Ovary (tissue), 9 donors: Measurements from ENCODE around the gene RXYLT1. TPM values are rescaled to one million over a fixed set of nuclear protein-coding genes. Genes with fewer than 3 reads are reported as not detected.

Experiments
- DNase-seq, 5 donors: peaks; one replicate each; pipeline ENCODE4 v3.0.0-alpha.2; 2019 to 2020
- H3K27ac ChIP-seq, 2 donors: fragments of 200-600 bp; one replicate each; pipeline versions ENCODE4 v1.5.1 to v1.8.0; 2019 to 2022
- H3K27me3 ChIP-seq: fragments of 200-600 bp; one replicate; pipeline ENCODE4 v1.8.0; 2022
- H3K36me3 ChIP-seq: fragments of 200-600 bp; sonication (generic); one replicate; pipeline ENCODE4 v1.5.1; 2019
- H3K4me1 ChIP-seq: one replicate; pipeline ENCODE4 v1.8.1; 2013; ENCODE audit warnings: mild to moderate bottlenecking, moderate library complexity; ENCODE audit not compliant: insufficient read depth
- H3K4me3 ChIP-seq: fragments of 200-600 bp; sonication (generic); one replicate; pipeline ENCODE4 v1.5.1; 2017
- H3K9me3 ChIP-seq, 2 donors: fragments of 200-600 bp in 1 of 2; sonication (generic) in 1 of 2; one replicate each; pipeline versions ENCODE4 v1.5.1 to v1.8.1; 2013 to 2019; ENCODE audit warnings: mild to moderate bottlenecking in 1 of 2, moderate library complexity in 1 of 2
- EP300 ChIP-seq: sonication (generic); formaldehyde crosslinking; IDR thresholded peaks from one replicate; pipeline ENCODE4 v1.6.1; 2017; ENCODE audit warnings: antibody characterized with exemption
- POLR2A ChIP-seq: fragments of 450-650 bp; IDR thresholded peaks from one replicate; pipeline ENCODE4 v1.6.1; 2017; ENCODE audit warnings: antibody characterized with exemption, mild to moderate bottlenecking, moderate library complexity
- WGBS, 3 donors: extraction: QIAGEN DNeasy Blood & Tissue Kit in 1 of 3; methylation state at CpG; one replicate each; pipeline versions ENCODE4 v1.1.5 to v1.1.7; 2013 to 2017; 5-methylcytosine and 5-hydroxymethylcytosine counted together
- intact Hi-C, 4 donors: fragments of 100-400 bp; cut with DNase I; formaldehyde crosslinking; loops; one replicate each; pipeline versions ENCODE4 v1.11.0 to v1.15.1; 2022 to 2023
- polyA plus RNA-seq, 2 donors: library from polyadenylated mRNA; stranded (reverse); fragments of 200-250 nt in 1 of 2; fragments of 350-450 nt in 1 of 2; fragmentation: Illumina TruSeq in 1 of 2; extraction: RNeasy Lipid Tissue Mini Kit (QIAGEN cat#74804) in 1 of 2; gene quantifications; one replicate each; pipeline ENCODE4 v1.2.3, GENCODE V29; 2013 to 2014
- total RNA-seq, 7 donors: library from RNA; depleted of rRNA in 2 of 7; stranded (reverse); fragments of >200 nt in 2 of 7; fragmentation: NEBNext Ultra II Directional in 3 of 7; extraction: Animal tissue kit (Norgen Biotek cat#: 25700) in 3 of 7; gene quantifications; one replicate each; pipeline versions ENCODE4 v1.1.0 to v1.2.4, GENCODE V29; 2016 to 2023
- TF ChIP-seq, protein P1 (sequence below), 3 donors: fragments of 450-650 bp in 2 of 3; fragments of 200-600 bp in 1 of 3; IDR thresholded peaks; one replicate each; pipeline versions ENCODE4 v1.5.1 to v1.8.0; 2016 to 2022; ENCODE audit warnings: antibody characterized with exemption in 3 of 3, mild to moderate bottlenecking in 1 of 3
- donor health status: DM: no; HTN: no; CAD: no; lungs with moderate emphysema.
- donor health status: DM: no; HTN: no; CAD: no.
- donor health status: Bipolar disorder and iron deficiency.
- donor health status: DM: yes; HTN: yes; CAD: no.
- donor health status: DM: no; HTN: no; CAD: no.
- donor health status: DM: yes; HTN: yes; CAD: no.

The RXYLT1 gene
- total and polyA plus RNA-seq, 9 donors = 15.0 to 23.3 (median 20.2) TPM

DNA sequence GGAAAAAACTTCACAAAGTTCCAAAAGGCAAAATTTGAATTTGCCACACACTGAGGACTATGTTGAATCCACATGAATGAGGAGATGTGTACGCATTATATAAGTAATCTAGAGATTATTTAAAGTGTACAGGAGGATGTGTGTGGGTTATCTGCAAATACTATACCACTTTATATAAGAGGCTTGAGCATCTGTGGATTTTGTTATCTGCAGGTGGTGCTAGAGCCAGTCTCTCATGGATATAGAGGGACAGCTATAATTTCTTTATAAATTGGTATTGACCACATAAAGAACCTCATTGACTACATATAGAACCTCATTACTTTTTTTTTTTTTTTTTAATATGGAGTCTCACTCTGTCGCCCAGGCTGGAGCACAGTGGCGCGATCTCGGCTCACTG, 32.2 kb upstream of the RXYLT1 start:
- H3K27me3 ChIP-seq = no peaks in the 10 kb centered on the region
- TF ChIP-seq, protein P1, sequence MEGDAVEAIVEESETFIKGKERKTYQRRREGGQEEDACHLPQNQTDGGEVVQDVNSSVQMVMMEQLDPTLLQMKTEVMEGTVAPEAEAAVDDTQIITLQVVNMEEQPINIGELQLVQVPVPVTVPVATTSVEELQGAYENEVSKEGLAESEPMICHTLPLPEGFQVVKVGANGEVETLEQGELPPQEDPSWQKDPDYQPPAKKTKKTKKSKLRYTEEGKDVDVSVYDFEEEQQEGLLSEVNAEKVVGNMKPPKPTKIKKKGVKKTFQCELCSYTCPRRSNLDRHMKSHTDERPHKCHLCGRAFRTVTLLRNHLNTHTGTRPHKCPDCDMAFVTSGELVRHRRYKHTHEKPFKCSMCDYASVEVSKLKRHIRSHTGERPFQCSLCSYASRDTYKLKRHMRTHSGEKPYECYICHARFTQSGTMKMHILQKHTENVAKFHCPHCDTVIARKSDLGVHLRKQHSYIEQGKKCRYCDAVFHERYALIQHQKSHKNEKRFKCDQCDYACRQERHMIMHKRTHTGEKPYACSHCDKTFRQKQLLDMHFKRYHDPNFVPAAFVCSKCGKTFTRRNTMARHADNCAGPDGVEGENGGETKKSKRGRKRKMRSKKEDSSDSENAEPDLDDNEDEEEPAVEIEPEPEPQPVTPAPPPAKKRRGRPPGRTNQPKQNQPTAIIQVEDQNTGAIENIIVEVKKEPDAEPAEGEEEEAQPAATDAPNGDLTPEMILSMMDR (IDR thresholded peaks at IDR 0.05) = no peak
- TF ChIP-seq POLR2A = no peak
- TF ChIP-seq EP300 = no peak
- no peak for DNase-seq
- H3K4me1 ChIP-seq = no peaks in the 10 kb centered on the region
- H3K27ac ChIP-seq = no peak overlapping the region
- intact Hi-C loops = no loop called here
- H3K4me3 ChIP-seq = no peak overlapping the region
- H3K36me3 ChIP-seq = no peaks in the 10 kb centered on the region
- WGBS, 3 donors = 73 to 83% (median 78%) methylated on average over 5 of the region's 5 CpGs
- H3K9me3 ChIP-seq = no peaks in the 10 kb centered on the region

DNA sequence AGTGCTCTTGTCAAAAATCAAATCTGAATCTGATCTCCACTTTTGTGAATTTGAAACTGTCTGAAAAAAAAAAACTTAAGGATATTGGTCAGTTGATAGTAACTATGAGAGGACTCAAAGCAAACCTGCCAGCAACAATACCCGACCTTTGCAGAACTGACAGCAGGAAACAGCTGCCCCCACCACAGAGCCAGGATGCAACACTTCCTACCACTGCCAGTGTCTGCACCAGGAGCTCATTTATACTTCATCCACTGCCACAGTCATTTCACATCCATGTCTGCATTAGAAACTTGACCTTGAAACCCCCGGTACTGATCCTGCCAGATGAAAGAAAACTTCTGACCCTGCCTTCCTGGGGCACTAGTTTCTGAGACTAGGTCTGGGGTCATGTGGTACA, 27.4 kb upstream of the RXYLT1 start:
- 22 to 43% (median 34%) methylated on average over 2 of the region's 2 CpGs for WGBS, 3 donors
- H3K9me3 ChIP-seq = no peaks in the 10 kb centered on the region
- TF ChIP-seq, protein P1 (IDR thresholded peaks at IDR 0.05) = no peak
- TF ChIP-seq EP300 = no peak
- no peak for TF ChIP-seq POLR2A
- H3K4me1 ChIP-seq = no peaks in the 10 kb centered on the region
- no peak overlapping the region for H3K4me3 ChIP-seq
- DNase-seq = no peak
- no peak overlapping the region for H3K27ac ChIP-seq
- no peaks in the 10 kb centered on the region for H3K36me3 ChIP-seq
- no peaks in the 10 kb centered on the region for H3K27me3 ChIP-seq
- intact Hi-C loops = no loop called here

DNA sequence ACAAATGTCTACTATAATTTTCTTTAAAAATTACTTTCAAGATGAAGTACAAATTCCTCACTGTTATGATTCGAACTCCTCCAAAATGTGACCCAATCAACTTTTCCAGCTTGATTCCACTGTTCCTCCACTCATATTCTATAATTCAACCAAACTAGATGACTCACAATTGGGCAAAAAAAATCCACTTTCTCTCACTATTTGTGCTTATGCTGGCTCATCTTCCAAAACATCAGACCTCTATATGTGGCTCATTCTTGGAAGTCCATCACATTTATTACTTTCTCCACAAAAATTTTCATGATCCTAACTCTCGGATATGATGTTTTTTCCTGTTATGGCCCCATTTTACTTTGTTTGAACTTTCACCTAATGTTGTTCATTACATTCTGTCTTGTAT, 26.9 kb upstream of the RXYLT1 start:
- DNase-seq = no peak
- no peak overlapping the region for H3K27ac ChIP-seq
- no peaks in the 10 kb centered on the region for H3K36me3 ChIP-seq
- TF ChIP-seq POLR2A (no peak), EP300 (no peak)
- TF ChIP-seq, protein P1 (IDR thresholded peaks at IDR 0.05) = no peak
- no peaks in the 10 kb centered on the region for H3K9me3 ChIP-seq
- intact Hi-C loops = no loop called here
- no peaks in the 10 kb centered on the region for H3K27me3 ChIP-seq
- H3K4me1 ChIP-seq = no peaks in the 10 kb centered on the region
- WGBS, 3 donors = 83 to 87% (median 84%) methylated on average over 2 of the region's 2 CpGs
- H3K4me3 ChIP-seq = no peak overlapping the region

DNA sequence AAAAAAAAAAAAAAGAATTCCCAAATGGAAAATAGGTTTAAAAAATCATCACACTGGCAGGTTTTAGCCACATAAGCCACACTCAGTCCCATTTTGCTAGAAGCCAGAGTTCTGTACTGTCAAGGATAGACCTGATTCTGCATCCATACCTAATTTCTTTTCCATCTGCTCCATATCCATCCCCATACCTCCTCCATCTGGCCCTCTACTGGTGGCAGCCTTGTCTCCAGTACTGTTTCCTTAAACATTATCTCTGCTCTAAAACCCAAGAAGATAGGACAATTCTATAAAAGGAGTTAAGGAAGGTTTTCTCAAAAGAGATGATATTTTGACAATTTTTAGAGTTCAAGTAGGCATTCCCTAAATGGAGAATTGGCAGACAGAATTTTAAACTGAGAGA, 26.0 kb upstream of the RXYLT1 start:
- DNase-seq = no peak
- H3K27me3 ChIP-seq = no peaks in the 10 kb centered on the region
- H3K9me3 ChIP-seq = no peaks in the 10 kb centered on the region
- no peaks in the 10 kb centered on the region for H3K4me1 ChIP-seq
- no peak overlapping the region for H3K4me3 ChIP-seq
- no peaks in the 10 kb centered on the region for H3K36me3 ChIP-seq
- no peak overlapping the region for H3K27ac ChIP-seq
- intact Hi-C loops = no loop called here
- TF ChIP-seq POLR2A (no peak), EP300 (no peak)
- TF ChIP-seq, protein P1 (IDR thresholded peaks at IDR 0.05) = no peak

DNA sequence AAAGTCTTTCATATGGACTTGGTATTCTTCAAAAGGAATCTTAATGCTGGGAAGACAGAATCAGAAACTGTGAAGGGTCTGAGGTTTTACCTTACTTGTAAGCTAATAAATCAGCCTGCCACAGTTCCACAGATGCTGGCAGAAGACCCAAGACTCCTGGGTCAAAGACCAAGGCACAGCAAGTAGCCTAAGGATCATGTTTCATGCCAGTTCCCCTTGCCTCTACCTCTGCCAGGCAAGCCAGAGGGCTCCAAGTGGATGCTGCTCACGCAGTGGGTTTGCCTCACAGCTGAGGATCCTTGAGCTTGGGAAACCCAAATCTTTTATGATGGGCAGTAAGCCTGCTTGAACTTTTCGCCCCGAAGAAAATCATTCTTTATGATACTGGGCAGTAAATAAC, 15.2 kb upstream of the RXYLT1 start:
- no peaks in the 10 kb centered on the region for H3K9me3 ChIP-seq
- WGBS, 3 donors = 32 to 49% (median 42%) methylated on average over 3 of the region's 3 CpGs
- TF ChIP-seq EP300 (no peak), POLR2A (no peak)
- TF ChIP-seq, protein P1 (IDR thresholded peaks at IDR 0.05) = no peak
- H3K4me1 ChIP-seq = no peaks in the 10 kb centered on the region
- DNase-seq = no peak
- H3K27ac ChIP-seq = no peak overlapping the region
- intact Hi-C loops = no loop called here
- H3K27me3 ChIP-seq = no peaks in the 10 kb centered on the region
- H3K4me3 ChIP-seq = no peak overlapping the region
- no peaks in the 10 kb centered on the region for H3K36me3 ChIP-seq
